Heart right ventricle (tissue), 16 donors: Measurements from ENCODE around the gene MRPL21. TPM values are rescaled to one million over a fixed set of nuclear protein-coding genes. Genes with fewer than 3 reads are reported as not detected.

Experiments
- ATAC-seq, 8 donors: fragments of 200-7000 bp; cut with Tn5 transposase; one replicate each; pipeline ENCODE4 v1.9.1; 2020; ENCODE audit warnings: mild to moderate bottlenecking in 8 of 8, moderate library complexity in 8 of 8, moderate number of reproducible peaks in 1 of 8
- DNase-seq, 2 donors: peaks; one replicate each; pipeline ENCODE4 v3.0.0-alpha.2; 2020
- H3K27ac ChIP-seq, 10 donors: fragments of 200-600 bp; sonication (generic) in 2 of 10; one replicate each; pipeline versions ENCODE4 v1.5.0 to v1.8.0; 2020 to 2022; ENCODE audit warnings: mild to moderate bottlenecking in 3 of 10
- H3K27me3 ChIP-seq, 7 donors: fragments of 200-600 bp; one replicate each; pipeline ENCODE4 v1.8.0; 2021 to 2022; ENCODE audit warnings: mild to moderate bottlenecking in 2 of 7
- H3K36me3 ChIP-seq, 9 donors: fragments of 200-600 bp; sonication (generic) in 1 of 9; one replicate each; pipeline versions ENCODE4 v1.5.0 to v1.8.0; 2020 to 2022; ENCODE audit warnings: mild to moderate bottlenecking in 2 of 9
- H3K4me1 ChIP-seq, 9 donors: fragments of 200-600 bp; sonication (generic) in 1 of 9; one replicate each; pipeline versions ENCODE4 v1.5.0 to v1.8.0; 2020 to 2022; ENCODE audit warnings: mild to moderate bottlenecking in 4 of 9
- H3K4me3 ChIP-seq, 10 donors: fragments of 200-600 bp; sonication (generic) in 2 of 10; one replicate each; pipeline versions ENCODE4 v1.5.0 to v1.8.0; 2020 to 2022; ENCODE audit warnings: mild to moderate bottlenecking in 7 of 10, moderate library complexity in 2 of 10
- H3K9me3 ChIP-seq, 11 donors: fragments of 200-600 bp in 10 of 11; sonication (generic) in 2 of 11; one replicate each; pipeline versions ENCODE4 v1.5.0 to v1.8.0; 2013 to 2022; ENCODE audit warnings: mild to moderate bottlenecking in 2 of 11, control low read depth in 1 of 11, moderate library complexity in 1 of 11
- CTCF ChIP-seq, 9 donors: fragments of 200-600 bp; sonication (generic) in 2 of 9; IDR thresholded peaks; one replicate each; pipeline versions ENCODE4 v1.5.0 to v1.8.0; 2021 to 2022; ENCODE audit warnings: antibody characterized with exemption in 9 of 9, mild to moderate bottlenecking in 5 of 9, moderate library complexity in 1 of 9
- WGBS, 2 donors: extraction: QIAGEN DNeasy Blood & Tissue Kit; methylation state at CpG; one replicate each; pipeline ENCODE4 v1.1.7; 2013; ENCODE audit warnings: inconsistent platforms in 1 of 2; 5-methylcytosine and 5-hydroxymethylcytosine counted together
- intact Hi-C, 10 donors: fragments of 100-400 bp; cut with DNase I; formaldehyde crosslinking; loops; one replicate each; pipeline versions ENCODE4 v1.11.1 to v1.14.2; 2022
- polyA plus RNA-seq, 2 donors: library from polyadenylated mRNA; stranded (reverse); fragments of 200-250 nt; gene quantifications; one replicate each; pipeline ENCODE4 v1.2.3, GENCODE V29; 2013
- total RNA-seq, 10 donors: library from RNA; stranded (reverse); fragmentation: NEBNext Ultra II Directional in 3 of 10; extraction: Animal tissue kit (Norgen Biotek cat#: 25700) in 3 of 10; gene quantifications; one replicate each; pipeline versions ENCODE4 v1.2.1 to v1.2.4, GENCODE V29; 2021 to 2023
- donor health status: Arrhythmogenic right ventricular cardiomyopathy.
- donor health status: ischemic (EF 13 %, LVEDD 7.1; RV severe dilation, severe dysfunction).
- donor health status: healthy with polysubstance abuse.
- donor health status: DM: no; HTN: yes; CAD: no.
- donor health status: DM: no; HTN: no; CAD: no.
- donor health status: ischemic (EF 25% LVEDD 6.9; RV normal size, moderate dysfunction).
- donor health status: ischemic (EF 25% LVEDD 5.7; RV mildly dilated, moderate dysfunction).
- donor health status: healthy.
- donor health status: DM: yes; HTN: yes; CAD: no.
- donor health status: Ischemic cardiomyopathy.
- donor health status: ischemic (EF 35%, LVEDD 5.7; RV mildly dilated, moderate dysfunction).
- donor health status: nonischemic (EF 11% LVEDD 7.7; RV severe dilation, severe dysfunction).
- donor health status: DM: yes; HTN: yes; CAD: no.
- donor health status: PGD.
- donor health status: ischemic (EF 29% LVEDD 5.4; RV normal size, mild dysfunction).
- donor health status: nonischemic (EF 23%, LVEDD 6.1; RV moderate dilation, normal function).

Gene MRPL21
- total and polyA plus RNA-seq, 12 donors: 63.2 to 186 (median 106) TPM

- Histone ChIP-seq H3K27me3 (no peaks in the 10 kb centered on the region), H3K27ac (peak overlapping the region in 4 of 10 donors; percentile 12 to 53 (median 40)), H3K36me3 (peaks cover 0 to 73% (median 32%) of the 10 kb centered on the region in 9 donors), H3K9me3 (no peaks in the 10 kb centered on the region), H3K4me1 (peaks cover 5 to 24% (median 15%) of the 10 kb centered on the region in 9 donors), H3K4me3 (no peak overlapping the region)
- TF ChIP-seq CTCF (IDR thresholded peaks at IDR 0.05): no peak
- ATAC-seq (peak in 5 of 8 donors; percentile 26 to 66 (median 61)), DNase-seq (no peak)
- intact Hi-C loops: loop anchor here in 4 of 10 donors (10.0 kb wide), 3 partner anchors 63 to 737 kb away; partner anchors contain the start of genes CCND1 (in 1 of the 4) and CPT1A (in 1 of the 4)
- 60 to 71% methylated on average over 5 of the region's 5 CpGs for WGBS, 2 donors
Observed at GRCh38 chr11:68908273-68908672, 4.6 kb upstream of the MRPL21 start.

GRCh38 chr11:68905421-68906360, 2.1 kb upstream of the MRPL21 start:
- ATAC-seq: no peak

GRCh38 chr11:68904248-68904847, 716 bp upstream of the MRPL21 start:
- Histone ChIP-seq H3K27ac (peak overlapping the region; percentile 26 to 94 (median 90)), H3K9me3 (no peaks in the 10 kb centered on the region), H3K4me1 (peaks cover 13 to 43% (median 34%) of the 10 kb centered on the region in 9 donors), H3K4me3 (peak overlapping the region; percentile 70 to 95 (median 86)), H3K36me3 (peaks cover 0 to 49% (median 14%) of the 10 kb centered on the region in 9 donors), H3K27me3 (no peaks in the 10 kb centered on the region)
- ATAC-seq (peak; percentile 32 to 70 (median 50)), DNase-seq (peak in 1 of 2 donors; percentile 44)
- no peak for TF ChIP-seq CTCF (IDR thresholded peaks at IDR 0.05)
- intact Hi-C loops: loop anchor here in 4 of 10 donors (10.0 kb wide), 3 partner anchors 60 to 740 kb away; partner anchors contain the start of genes CCND1 (in 1 of the 4) and CPT1A (in 1 of the 4)
- WGBS, 2 donors: 1% methylated on average over 24 of the region's 24 CpGs

More at GRCh38 chr11:68905421-68906360, 2.1 kb upstream of the MRPL21 start:
- peak overlapping the region in 4 of 10 donors; percentile 77 to 95 (median 84) for H3K4me3 ChIP-seq
- H3K27me3 ChIP-seq: no peaks in the 10 kb centered on the region
- H3K4me1 ChIP-seq: peaks cover 13 to 43% (median 34%) of the 10 kb centered on the region in 9 donors
- 91 to 92% methylated on average over 23 of the region's 23 CpGs for WGBS, 2 donors
- intact Hi-C loops: loop anchor here in 4 of 10 donors (10.0 kb wide), 3 partner anchors 61 to 739 kb away; partner anchors contain the start of genes CCND1 (in 1 of the 4) and CPT1A (in 1 of the 4)
- H3K27ac ChIP-seq: no peak overlapping the region
- no peak for DNase-seq
- H3K9me3 ChIP-seq: no peaks in the 10 kb centered on the region
- H3K36me3 ChIP-seq: peaks cover 0 to 49% (median 16%) of the 10 kb centered on the region in 9 donors
- no peak for TF ChIP-seq CTCF (IDR thresholded peaks at IDR 0.05)
